8988T (cell line): Measurements from ENCODE around the gene RSKR.
A peak's percentile ranks its signal among the peaks of the same experiment; 100 is the strongest.
"Not testable (repeated sequence)": the region's sequence is repeated elsewhere in the genome, so short reads cannot be mapped to it uniquely, and the experiment has no call there.

Experiments used
- DNase-seq: peaks from one replicate; pipeline ENCODE4 v3.0.0; 2011

The RSKR gene

GRCh38 chr17:28576758-28577465 is 37.1 kb downstream of the RSKR start, which contains the start of gene ALDOC:
TSS of gene ALDOC (minus strand) at chr17:28576895. CDS start at chr17:28575532, 1,363 bp downstream.
- DNase-seq = peak; percentile 99

GRCh38 chr17:28576016-28576415 is 38.0 kb downstream of the RSKR start:
- DNase-seq = not testable (repeated sequence)

- DNase-seq = peak; percentile 41
Observed at GRCh38 chr17:28575126-28575795, 38.7 kb downstream of the RSKR start.

GRCh38 chr17:28574526-28574925 is 39.5 kb downstream of the RSKR start:
- DNase-seq = no peak

GRCh38 chr17:28573966-28574480 is 40.0 kb downstream of the RSKR start:
- DNase-seq = no peak

- no peak for DNase-seq
Observed at GRCh38 chr17:28573521-28573920, 40.5 kb downstream of the RSKR start.

- DNase-seq = no peak
Observed at GRCh38 chr17:28573040-28573380, 41.0 kb downstream of the RSKR start.

GRCh38 chr17:28572259-28573039 is 41.5 kb downstream of the RSKR start:
- no peak for DNase-seq

- peak; percentile 99 for DNase-seq
Observed at GRCh38 chr17:28571361-28572122, 42.4 kb downstream of the RSKR start, which contains the start of gene PIGS. TSS of gene PIGS (minus strand) at chr17:28571524. CDS start at chr17:28571496, 28 bp downstream.

GRCh38 chr17:28570716-28571360 is 43.1 kb downstream of the RSKR start:
- DNase-seq = peak; percentile 62

GRCh38 chr17:28569446-28569845 is 44.5 kb downstream of the RSKR start:
- no peak for DNase-seq

- no peak for DNase-seq
Observed at GRCh38 chr17:28567604-28568003, 46.4 kb downstream of the RSKR start.

- no peak for DNase-seq
Observed at GRCh38 chr17:28563475-28563874, 50.5 kb downstream of the RSKR start.
